ENCODE results near the gene USP7.
"Not testable (repeated sequence)": the region's sequence is repeated elsewhere in the genome, so short reads cannot be mapped to it uniquely, and the experiment has no call there.

Gene USP7

DNA sequence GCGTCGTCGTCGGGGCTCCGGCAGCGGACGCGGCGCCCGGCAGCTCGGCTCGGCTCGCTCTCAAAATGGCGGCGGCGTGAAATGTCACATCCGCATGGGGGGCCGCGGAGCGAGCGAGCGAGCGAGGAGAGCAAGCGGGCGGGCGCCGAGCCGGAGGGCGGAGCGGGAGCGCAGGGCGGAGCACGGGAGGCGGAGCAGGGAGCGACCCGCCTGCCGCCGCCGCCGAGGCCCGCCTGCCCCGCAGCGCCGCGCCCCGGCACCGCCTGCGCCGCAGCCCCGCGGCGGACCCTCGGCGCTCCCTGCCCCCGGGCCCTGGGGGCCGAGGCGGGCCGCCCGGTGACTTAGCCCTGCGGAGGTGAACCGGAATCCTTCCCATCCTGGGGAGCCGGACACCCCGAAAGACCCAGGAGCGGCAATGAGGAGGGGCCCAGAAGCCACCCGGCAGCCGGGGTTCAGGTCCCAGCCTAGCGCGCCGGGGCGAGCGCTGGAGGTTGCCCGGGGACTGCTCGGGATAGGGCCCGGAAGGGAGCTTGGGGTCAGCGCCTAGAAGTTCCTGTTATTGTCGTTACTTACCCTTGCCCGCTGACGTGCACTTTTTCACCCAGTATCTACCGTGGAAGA, at the start of gene USP7:
TSS of gene USP7 (minus strand) at position 86 of the 621 bp plus-strand sequence. CDS start 621 bp downstream, outside the sequence.
- DNase-seq: peak; percentile 92

GRCh38 chr16:9013508-9013864, 49.8 kb upstream of the USP7 start:
- DNase-seq: no peak

GRCh38 chr16:9012848-9013507, 49.3 kb upstream of the USP7 start:
- DNase-seq: no peak

DNA sequence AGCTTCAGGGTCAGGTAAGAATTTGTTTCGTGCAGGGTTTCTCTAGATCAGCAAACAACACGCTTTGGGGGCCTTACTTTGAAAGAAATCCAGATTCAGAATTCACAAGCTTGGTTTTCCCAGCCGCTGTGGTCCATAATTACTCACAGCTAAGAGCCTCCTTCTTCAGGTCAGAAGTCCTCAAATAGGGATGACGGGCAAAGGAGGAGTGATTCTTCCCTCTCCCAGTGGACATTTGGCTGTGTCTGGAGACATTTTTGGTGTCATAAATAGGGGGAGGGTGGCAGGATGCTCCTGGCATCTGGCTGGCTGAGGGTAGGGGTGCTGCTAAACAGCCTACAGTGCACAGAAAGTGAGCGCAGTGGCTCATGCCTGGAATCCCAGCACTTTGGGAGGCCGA, 48.6 kb upstream of the USP7 start:
- no peak for DNase-seq

- DNase-seq: peak; percentile 71
These were observed 45.0 kb upstream of the USP7 start for GRCh38 chr16:9008601-9009260.

GRCh38 chr16:9007177-9007794, 43.6 kb upstream of the USP7 start:
- no peak for DNase-seq

- DNase-seq: no peak
These were observed 40.5 kb upstream of the USP7 start for GRCh38 chr16:9004183-9004582.

- no peak for DNase-seq
These were observed 40.1 kb upstream of the USP7 start for GRCh38 chr16:9003763-9004162.

DNA sequence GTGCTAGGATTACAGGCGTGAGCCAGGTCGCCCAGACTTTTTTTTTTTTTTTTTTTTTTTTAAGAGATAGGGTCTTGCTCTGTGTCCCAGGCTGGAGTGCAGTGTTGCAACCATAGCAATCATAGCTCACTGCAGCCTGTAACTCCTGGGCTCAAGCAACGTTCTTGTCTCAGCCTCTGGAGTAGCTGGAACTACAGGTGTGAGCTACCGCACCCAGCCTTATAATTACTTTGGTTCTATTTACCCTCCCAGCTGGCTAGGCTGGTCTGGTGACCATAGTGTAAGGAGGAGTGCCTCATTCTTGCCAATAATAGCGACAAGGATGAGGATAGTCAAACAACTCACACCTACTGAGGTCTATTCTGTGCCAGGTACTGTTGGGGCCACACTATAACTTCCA, 39.6 kb upstream of the USP7 start:
- DNase-seq: no peak

GRCh38 chr16:9002042-9002441, 38.3 kb upstream of the USP7 start:
- no peak for DNase-seq

GRCh38 chr16:9000664-9001063, 37.0 kb upstream of the USP7 start:
- no peak for DNase-seq

DNA sequence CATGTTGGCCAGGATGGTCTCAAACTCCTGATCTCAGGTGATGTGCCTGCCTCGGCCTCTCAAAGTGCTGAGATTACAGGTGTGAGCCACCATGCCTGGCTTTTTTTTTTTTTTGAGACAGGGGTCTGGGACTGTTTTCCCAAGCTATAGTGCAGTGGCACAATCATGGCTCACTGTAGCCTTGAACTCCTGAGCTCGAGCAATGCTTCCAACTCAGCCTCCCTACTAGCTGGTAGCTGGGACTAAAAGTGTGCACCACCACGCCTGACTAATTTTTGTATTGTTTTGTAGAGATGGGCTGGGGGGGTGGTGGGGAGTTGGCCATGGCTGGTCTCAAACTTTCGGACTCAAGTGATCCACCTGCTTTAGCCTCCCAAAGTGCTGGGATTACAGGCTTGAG, 36.1 kb upstream of the USP7 start:
- DNase-seq: no peak

GRCh38 chr16:8998108-8998507, 34.4 kb upstream of the USP7 start:
- no peak for DNase-seq

DNA sequence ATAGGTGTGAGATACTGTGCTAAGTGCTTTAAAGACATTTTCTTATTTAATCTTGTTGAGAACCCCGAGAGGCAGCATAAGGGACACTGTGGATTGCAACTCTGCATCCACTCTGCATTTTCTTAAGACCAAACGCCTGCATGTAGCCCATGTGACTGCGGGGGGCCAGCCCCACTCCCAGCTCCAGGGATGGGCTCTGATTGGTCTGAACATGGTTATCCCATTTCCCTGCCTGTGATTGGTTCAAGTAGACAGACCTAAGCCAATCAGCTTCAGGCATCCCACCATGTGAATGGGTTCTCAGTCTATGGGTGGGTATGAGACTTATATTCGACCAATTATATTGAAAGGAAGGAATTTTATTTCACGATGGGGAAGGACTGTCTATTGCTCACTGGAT, 33.2 kb upstream of the USP7 start:
- DNase-seq: no peak

DNA sequence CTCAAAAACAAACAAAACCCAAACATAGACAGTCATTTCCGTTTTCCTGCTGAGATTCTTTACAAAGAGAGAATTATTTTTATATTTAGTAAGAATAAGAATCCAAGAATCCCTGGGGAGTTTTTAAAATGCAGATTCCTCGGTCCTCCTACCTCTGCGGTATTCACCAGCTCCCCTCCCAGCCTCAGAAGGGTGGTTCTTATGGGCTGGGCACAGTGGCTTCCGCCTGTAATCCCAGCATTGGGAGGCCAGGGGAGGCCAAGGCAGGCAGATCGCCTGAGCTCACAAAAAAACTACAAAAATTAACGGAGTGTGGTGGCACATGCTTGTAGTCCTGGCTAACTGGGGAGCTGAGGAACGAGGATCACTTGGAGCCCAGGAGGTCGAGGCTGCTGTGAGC, 26.7 kb upstream of the USP7 start:
- DNase-seq: no peak

DNA sequence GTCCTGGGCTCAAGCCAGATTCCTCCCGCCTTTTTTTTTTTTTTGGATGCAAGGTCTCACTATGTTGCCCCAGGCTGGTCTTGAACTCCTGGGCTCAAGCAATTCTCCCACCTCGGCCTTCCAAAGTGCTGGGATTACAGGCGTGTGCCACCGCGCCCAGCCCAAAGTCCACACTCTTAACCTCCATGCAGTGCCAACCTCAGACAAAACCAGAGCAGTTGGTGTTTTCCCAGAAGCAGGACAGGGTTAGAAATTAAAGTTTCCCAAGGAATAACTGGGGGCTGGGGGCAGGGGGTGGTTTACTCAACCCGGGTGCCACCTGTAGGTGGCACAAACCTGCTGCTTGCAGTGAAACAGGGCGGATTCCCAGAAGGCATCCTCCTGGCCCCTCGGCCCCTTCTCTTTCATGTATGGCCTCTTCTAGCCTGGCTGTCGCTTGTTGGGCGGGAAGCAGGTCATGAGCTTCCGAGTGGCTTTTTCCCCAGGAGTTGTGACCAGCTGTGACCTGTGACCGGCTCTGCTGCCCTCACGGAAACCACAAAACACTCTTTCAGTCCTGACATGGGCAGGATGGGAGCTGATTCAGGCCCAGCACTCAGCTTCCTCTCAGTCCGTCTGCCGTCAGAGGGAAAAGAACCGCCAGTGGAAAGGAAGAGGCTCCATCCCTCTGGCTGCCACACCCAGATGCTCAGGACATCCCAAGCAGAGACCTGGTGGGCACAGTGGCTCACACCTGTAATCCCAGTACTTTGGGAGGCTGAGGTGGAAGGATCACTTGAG, 25.6 kb upstream of the USP7 start:
- no peak for DNase-seq

DNA sequence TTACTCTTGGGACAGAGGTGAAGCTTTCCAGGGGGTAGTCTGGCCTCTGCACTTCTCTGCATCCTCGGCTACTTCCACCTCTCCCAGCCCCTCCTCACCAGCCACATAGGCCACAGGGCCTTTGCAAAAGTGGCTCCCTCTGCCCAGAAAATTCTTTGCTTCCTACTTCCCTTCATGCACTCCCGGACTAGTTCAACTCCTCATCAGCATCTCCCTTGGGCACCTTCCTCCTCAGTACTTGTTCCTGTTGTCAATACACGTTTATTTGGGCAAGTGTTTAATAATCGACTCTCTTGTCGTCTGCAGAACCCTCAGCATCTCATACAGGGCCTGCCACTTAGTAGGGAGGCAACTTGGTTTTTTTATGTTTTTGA, 23.1 kb upstream of the USP7 start:
- DNase-seq: no peak

- DNase-seq: no peak
These were observed 22.4 kb upstream of the USP7 start for GRCh38 chr16:8986111-8986510.

DNA sequence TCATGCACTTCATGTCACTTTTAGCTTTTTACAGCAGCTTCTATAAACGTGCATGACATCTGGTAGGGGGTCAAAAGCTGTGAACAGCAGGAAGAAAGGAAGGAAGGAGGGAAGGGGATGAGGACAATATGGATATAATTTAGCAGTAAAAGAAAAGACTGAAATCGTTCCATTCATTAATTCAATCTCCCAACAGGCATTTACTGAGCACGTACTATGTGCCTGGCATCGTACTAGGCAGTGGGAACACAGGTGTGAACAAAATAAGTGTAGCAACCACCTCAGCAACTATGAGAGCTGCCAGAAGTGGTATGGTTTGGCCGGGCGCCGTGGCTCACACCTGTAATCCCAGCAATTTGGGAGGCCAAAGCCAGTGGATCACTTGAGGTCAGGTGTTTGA, 19.1 kb upstream of the USP7 start:
- DNase-seq: no peak

DNA sequence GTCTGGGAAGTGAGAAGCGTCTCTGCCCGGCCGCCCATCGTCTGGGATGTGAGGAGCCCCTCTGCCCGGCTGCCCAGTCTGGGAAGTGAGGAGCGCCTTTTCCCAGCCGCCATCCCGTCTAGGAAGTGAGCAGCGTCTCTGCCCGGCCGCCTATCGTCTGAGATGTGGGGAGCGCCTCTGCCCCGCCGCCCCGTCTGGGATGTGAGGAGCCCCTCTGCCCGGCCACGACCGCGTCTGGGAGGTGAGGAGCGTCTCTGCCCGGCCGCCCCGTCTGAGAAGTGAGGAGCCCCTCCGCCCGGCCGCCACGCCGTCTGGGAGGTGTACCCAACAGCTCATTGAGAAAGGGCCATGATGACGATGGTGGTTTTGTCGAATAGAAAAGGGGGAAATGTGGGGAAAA, 18.2 kb upstream of the USP7 start:
- DNase-seq: not testable (repeated sequence)

DNA sequence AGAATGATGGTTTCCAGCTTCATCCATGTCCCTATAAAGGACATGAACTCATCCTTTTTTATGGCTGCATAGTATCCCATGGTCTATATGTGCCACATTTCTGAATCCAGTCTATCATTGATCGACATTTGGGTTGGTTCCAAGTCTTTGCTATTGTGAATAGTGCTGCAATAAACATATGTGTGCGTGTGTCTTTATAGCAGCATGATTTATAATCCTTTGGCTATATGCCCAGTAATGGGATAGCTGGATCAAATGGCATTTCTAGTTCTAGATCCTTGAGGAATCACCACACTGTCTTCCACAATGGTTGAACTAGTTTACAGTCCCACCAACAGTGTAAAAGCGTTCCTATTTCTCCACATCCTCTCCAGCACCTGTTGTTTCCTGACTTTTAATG, 12.5 kb upstream of the USP7 start:
- DNase-seq: not testable (repeated sequence)

DNA sequence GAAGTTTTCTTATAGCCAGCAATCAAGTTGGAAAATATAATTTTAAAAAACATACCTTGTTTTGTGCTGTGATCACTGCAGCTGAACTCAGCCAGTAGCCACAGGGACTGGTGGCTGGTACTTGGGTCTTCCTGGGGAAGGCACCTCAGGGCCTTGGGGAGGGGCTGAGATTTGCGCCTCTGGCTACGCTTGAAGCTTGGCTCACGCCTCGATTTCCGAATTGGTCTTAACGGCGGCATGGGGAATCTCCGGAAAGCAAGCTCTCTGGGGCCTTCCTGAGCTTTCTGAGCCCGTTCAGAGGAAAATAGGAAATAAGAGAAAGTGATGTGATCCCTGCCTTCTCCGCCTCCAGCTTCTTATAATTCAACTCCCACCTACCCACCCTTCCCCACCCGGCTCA, 11.3 kb upstream of the USP7 start:
- DNase-seq: no peak

GRCh38 chr16:8972843-8973586, 9.3 kb upstream of the USP7 start:
- DNase-seq: no peak

All from CD4-positive, alpha-beta T cell treated with Interleukin-10 for 1 hour (primary cell).